ENCODE results near the gene EBF3.
A peak's percentile ranks its signal among the peaks of the same experiment; 100 is the strongest.

The EBF3 gene

DNA sequence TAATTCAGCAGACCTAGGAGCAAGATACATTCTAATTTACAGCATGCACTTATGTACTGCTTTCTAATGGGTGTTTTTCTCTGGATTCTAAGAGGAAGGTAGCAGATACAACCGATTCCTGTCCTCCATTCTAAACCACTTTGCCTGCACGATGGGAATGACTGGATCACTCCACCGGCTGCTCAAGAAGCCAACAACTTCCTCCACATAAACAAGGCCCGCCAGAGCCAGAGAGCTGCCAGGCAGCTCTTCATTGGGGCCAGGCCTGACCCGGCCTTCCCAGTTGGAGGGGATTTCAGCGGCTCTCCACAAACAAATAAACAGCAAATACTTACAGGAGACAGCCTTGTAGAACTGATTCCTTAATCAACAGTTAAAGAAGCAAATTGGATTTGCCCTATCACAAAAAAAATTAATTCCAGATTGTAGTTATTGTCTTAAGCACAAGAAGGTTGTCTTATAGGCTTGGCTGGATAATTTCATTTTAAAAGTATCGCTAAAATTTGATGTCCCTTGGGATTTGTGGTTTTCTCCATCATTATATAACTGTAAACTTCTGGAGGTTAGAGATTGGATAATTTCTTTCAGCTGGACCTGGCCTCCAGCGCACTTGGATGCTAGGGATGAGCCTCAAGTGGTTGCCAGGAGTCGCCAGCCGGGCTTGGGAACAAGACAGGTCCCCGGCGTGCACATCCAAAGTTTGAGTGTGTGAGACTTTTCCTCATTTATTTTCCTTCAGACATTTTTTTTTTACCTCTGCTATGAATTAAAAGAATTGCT, 20.9 kb downstream of the EBF3 start:
- Mint-ChIP-seq H3K9me3 (no peaks in the 10 kb centered on the region), H3K36me3 (no peaks in the 10 kb centered on the region), H3K27ac (no peak overlapping the region), H3K4me3 (no peak overlapping the region), H3K4me1 (no peaks in the 10 kb centered on the region)
- ATAC-seq (no peak), DNase-seq (ENCODE audit: low spot score in 2 of 2) (no peak)

DNA sequence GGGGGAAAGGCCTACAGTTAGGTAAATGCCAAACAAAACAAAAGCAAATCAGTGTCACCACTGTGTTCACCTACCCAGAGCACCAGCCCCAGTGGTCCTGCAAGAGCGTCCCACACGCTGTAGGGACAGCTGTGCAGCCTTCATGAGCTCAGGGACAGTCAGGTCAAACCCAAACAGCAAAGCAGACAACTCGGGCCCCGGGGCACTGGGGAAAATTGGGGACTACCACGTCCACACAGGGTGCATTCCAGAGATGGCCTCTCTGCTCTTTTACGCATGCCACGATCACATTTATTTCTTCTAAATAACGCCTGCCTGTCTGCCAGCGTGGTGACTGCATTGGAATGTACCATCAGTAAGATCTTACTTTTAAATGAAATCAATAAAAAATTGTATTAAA, 21.7 kb downstream of the EBF3 start:
- Mint-ChIP-seq H3K9me3 (no peaks in the 10 kb centered on the region), H3K27ac (no peak overlapping the region), H3K36me3 (no peaks in the 10 kb centered on the region), H3K4me1 (no peaks in the 10 kb centered on the region), H3K4me3 (no peak overlapping the region)
- ATAC-seq (no peak), DNase-seq (ENCODE audit: low spot score in 2 of 2) (no peak)

DNA sequence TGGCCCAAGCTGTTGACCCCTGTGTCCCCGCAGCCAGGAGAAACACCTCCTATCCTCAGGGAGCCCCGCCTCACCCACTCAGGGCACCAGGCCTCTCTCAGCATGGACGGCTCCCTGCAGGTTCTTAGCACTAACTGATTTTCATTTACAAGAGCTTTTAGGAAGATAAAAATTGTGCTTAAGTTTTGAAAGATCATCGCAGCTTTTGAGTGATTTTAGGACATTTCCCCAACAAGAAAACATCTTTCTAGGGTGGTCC, 22.1 kb downstream of the EBF3 start:
- Mint-ChIP-seq H3K4me3 (no peak overlapping the region), H3K4me1 (no peaks in the 10 kb centered on the region), H3K36me3 (no peaks in the 10 kb centered on the region), H3K27ac (no peak overlapping the region), H3K9me3 (no peaks in the 10 kb centered on the region)
- ATAC-seq (no peak), DNase-seq (ENCODE audit: low spot score in 2 of 2) (no peak)

DNA sequence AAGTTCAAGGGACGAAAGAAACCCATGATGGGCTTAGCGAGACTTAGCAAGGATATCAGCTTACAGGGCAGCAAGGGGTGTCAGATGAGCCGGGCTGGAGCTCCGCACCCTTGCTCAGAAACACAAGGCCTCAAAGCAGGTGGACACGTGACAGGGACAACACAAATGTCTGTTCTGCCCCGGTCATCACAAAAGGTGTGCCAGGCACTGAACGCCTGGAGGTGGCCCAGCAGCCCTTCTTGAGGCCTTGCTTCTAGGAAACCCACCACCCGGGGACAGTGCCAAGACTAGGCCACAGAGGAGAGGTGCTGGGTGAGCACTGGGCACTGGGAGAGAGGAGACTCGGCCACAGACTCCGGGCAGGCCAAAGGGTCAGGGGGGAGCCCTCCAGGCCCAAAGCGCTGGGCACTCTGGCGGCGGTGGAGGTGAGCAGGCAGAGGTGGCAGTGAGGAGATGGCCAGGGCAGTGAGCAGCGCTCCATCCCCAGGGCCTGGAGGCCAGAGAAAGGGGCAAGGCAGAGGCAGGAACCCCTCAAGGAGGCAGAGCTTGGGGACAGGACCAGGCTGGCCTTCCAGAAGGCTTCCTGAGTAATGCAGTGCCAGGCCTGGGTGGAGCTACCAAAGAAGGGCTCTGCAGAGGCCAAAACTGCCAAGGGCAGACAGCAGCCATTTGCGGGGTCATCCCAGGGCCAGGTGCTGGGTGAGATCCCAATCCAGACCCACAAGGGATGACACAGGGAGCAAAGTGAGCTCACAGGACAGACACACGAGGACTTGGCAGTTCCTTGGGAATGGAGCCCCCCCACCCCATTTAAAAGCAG, 22.7 kb downstream of the EBF3 start:
- no peaks in the 10 kb centered on the region for H3K36me3 Mint-ChIP-seq
- H3K9me3 Mint-ChIP-seq = no peaks in the 10 kb centered on the region
- H3K4me3 Mint-ChIP-seq = no peak overlapping the region
- no peaks in the 10 kb centered on the region for H3K4me1 Mint-ChIP-seq
- no peak for ATAC-seq
- no peak for DNase-seq (ENCODE audit: low spot score in 2 of 2)
- no peak overlapping the region for H3K27ac Mint-ChIP-seq

DNA sequence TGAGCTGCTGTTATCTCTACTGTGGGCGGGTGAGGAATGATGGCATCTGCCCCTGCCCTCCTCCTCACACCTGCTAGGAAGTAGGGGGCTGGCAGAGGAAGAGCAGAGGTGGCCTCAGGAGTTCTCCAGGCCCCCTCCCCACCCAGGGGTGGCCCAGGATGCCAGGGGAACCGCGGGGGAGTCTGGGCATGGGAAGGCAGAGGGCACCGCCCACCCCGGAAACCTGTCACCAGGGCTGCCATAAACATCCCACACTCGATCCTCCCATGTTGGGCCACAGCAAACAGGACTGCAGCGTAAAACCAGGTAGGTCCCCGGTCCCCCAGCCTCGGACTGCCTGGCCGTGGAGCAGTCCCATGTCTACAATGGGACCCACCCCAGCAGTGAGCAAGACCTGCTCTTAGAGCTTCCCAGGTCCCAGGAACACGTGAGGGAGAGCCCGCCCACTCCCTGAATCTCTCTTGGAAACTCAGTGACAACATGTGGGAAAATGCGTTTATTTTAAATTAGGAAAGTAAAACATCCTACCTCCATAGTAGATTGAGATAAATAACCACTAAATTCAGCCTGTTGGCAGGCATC, 23.4 kb downstream of the EBF3 start:
- Mint-ChIP-seq H3K4me1 (no peaks in the 10 kb centered on the region), H3K9me3 (no peaks in the 10 kb centered on the region), H3K4me3 (no peak overlapping the region), H3K27ac (no peak overlapping the region), H3K36me3 (no peaks in the 10 kb centered on the region)
- no peak for ATAC-seq
- no peak for DNase-seq (ENCODE audit: low spot score in 2 of 2)

DNA sequence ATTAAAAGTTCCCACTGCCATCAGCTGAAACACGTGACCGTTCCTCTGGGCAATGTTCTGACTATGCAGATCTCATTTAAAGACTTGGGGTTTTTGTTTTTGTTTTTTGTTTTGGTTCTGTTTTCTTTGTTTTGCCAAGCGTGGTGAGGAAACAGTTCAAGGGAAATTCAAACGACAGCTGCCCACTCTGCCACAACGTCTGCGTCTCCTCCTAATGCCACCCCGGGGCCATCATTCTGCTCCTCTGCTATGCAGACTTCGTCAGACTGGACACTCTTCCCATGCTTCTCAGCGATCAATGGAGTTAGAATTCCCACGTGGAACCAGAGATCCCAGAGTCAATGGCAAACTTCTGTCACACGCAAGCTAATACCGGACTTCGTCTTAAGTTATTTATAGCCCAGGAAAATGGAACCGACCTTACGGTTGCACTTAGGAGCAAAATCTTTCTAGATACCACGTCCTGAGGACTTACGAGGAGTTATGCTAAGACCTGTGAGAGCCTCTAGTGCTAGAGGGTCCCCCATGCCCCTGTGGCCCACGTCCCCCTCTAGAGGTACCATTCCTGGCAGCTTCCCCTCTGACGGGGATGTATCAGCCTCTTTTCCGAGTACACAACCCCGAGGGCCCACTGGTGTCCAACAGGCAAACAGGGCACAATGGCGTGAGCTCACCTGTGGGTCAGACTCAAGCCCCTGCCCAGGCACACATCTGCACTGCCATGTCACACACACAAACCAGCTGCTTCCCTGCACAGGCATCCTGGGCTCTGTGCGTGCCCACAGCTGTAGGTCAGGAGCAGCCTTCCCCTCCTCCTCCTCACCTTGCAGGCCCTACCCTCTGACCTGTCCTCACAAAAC, 24.4 kb downstream of the EBF3 start:
- no peak for ATAC-seq
- H3K4me3 Mint-ChIP-seq = no peak overlapping the region
- DNase-seq (ENCODE audit: low spot score in 2 of 2) = no peak
- no peaks in the 10 kb centered on the region for H3K9me3 Mint-ChIP-seq
- no peaks in the 10 kb centered on the region for H3K4me1 Mint-ChIP-seq
- no peak overlapping the region for H3K27ac Mint-ChIP-seq
- H3K36me3 Mint-ChIP-seq = no peaks in the 10 kb centered on the region

DNA sequence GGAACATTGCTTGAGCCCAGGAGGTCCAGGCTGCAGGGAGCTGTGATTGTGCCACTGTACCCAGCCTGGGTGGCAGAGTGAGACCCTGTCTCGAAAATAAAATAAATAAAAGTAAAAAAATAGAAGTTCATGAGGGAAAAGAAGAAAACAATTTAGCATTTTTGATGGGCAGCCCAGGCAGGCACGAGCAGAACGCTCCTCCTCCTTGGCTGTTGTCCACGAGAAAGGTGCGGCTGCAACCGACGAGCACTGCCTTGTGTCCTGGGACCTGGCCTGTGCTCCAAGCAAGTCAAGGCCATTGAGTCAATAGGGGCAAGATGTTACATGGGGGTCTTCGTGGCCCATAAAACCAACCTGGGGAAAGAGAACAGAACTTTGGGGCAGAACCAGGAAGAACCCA, 25.6 kb downstream of the EBF3 start:
- no peak for DNase-seq (ENCODE audit: low spot score in 2 of 2)
- Mint-ChIP-seq H3K9me3 (no peaks in the 10 kb centered on the region), H3K4me1 (no peaks in the 10 kb centered on the region), H3K27ac (no peak overlapping the region), H3K36me3 (no peaks in the 10 kb centered on the region), H3K4me3 (no peak overlapping the region)
- no peak for ATAC-seq

DNA sequence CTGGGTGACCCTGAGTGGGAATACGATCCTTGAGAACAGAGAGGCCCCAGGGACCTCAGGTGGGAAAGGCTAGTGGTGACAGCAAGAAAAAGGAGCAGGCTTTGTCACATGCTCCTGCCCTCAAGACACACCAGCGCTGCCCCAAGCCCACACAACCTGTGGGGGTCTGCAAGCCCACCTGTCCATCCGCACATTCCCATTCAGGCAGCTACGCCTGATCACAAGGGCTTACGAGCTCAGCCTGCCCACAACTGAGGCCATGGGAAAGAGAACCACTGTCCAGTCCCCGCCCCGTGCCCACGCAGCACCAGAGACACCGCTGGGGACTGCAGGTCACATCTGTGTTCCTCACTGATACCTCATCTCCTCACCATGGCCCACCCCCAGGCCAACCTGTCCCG, 26.7 kb downstream of the EBF3 start:
- no peaks in the 10 kb centered on the region for H3K9me3 Mint-ChIP-seq
- H3K4me3 Mint-ChIP-seq = no peak overlapping the region
- H3K27ac Mint-ChIP-seq = no peak overlapping the region
- DNase-seq (ENCODE audit: low spot score in 2 of 2) (no peak), ATAC-seq (no peak)
- H3K36me3 Mint-ChIP-seq = no peaks in the 10 kb centered on the region
- H3K4me1 Mint-ChIP-seq = no peaks in the 10 kb centered on the region

DNA sequence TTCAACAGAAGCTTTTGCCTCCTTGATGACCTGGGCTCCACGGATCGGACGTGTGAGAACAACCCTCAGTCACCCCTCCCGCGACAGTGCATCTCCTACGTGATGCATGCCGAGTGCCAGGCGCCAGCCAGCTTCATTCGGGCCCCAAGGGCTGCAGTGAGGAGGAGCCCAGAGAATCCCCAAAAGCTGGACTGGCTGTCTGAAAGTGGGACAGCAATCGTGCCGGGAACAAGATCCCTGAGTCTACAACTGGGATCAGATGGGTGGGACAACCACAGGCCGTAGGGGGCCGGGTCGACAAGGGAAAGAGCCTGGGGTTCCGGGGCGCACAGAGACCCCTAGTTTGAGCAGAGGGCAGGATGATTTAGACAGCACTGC, 27.2 kb downstream of the EBF3 start:
- Mint-ChIP-seq H3K9me3 (no peaks in the 10 kb centered on the region), H3K36me3 (no peaks in the 10 kb centered on the region), H3K27ac (no peak overlapping the region), H3K4me1 (no peaks in the 10 kb centered on the region), H3K4me3 (no peak overlapping the region)
- DNase-seq (ENCODE audit: low spot score in 2 of 2) (no peak), ATAC-seq (no peak)

DNA sequence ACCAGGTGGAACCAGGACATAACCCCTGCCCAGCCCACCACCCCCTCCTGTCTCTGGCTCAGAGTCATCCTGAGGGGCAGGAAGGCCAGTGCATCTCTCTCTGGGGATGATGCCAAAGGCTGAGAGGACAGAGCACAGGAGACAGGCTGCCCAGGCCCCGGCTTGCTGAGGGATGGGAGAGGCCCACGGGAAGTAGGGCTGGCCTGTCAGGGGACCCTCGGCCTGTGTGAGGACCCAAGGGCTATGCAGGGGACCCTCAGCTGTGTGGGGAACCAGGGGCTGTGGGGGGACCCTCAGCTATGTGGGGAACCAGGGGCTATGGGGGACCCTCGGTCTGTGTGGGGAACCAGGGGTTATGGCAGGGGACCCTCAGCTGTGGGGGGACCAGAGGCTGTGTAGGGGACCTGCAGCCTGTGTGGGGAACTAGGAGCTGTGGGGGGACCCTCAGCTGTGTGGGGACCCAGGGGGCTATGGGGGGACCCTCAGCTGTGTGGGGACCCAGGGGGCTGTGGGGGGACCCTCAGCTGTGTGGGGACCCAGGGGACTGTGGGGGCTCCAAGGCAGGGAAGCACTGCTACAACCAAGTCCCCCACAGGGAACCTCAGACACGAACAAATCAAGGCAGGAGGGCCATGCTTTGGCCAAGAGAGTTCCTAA, 27.7 kb downstream of the EBF3 start:
- ATAC-seq = no peak
- no peak for DNase-seq (ENCODE audit: low spot score in 2 of 2)
- H3K9me3 Mint-ChIP-seq = no peaks in the 10 kb centered on the region
- H3K4me3 Mint-ChIP-seq = no peak overlapping the region
- no peaks in the 10 kb centered on the region for H3K4me1 Mint-ChIP-seq
- no peak overlapping the region for H3K27ac Mint-ChIP-seq
- H3K36me3 Mint-ChIP-seq = no peaks in the 10 kb centered on the region

DNA sequence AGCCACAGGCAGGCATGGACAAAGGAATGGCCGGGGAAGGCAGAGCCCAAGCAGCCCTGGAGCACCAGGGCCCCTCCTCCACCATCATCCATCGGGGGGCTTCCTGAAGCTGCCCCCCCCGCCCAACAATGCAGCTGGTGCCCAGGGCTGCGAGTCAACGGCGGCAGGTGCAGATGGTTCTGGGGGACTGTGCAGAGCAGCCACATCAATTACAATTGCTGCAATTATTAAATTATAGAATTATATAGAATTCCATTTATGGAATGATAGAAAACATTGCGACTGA, 28.3 kb downstream of the EBF3 start:
- no peak for ATAC-seq
- no peaks in the 10 kb centered on the region for H3K36me3 Mint-ChIP-seq

DNA sequence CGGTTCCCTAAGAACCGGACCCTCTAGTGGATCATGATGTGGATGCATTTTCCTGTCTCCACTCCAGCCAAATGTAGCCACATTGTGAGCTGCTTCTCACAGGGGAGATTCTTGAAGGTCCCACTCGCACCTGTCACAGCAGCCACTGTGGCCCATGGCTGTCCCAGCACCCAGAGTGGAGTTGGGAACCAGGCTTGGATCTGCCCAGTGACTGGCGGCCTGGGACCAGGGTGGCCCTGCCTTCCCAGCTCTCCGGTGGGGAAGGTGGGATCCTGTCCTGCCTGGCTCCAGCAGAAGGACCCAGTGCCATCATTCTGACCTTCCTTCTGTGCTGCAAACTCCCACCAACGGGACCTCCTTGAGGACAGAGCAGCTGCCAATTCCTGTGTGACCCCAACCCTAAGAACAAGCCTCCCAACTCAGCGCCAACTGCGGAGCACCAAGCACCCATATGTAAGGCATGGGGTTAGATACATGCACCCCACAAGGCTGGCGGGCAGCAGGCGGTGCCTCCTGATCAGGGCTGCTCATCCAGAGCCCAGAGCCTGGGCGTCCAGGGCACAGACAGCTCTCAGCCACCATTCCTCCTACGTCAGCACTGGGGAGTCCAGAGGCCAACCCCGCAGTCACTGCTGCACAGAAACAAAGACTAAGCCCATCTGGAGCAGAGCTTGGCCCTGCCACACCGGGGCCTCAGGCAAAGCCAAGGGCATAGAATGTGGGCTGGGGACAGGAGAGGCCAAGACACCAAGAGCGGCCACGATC, 28.8 kb downstream of the EBF3 start:
- no peaks in the 10 kb centered on the region for H3K4me1 Mint-ChIP-seq
- no peaks in the 10 kb centered on the region for H3K9me3 Mint-ChIP-seq

More for the DNA sequence above, 28.3 kb downstream of the EBF3 start:
- Mint-ChIP-seq H3K4me3 (no peak overlapping the region), H3K4me1 (no peaks in the 10 kb centered on the region), H3K27ac (no peak overlapping the region), H3K9me3 (no peaks in the 10 kb centered on the region)
- no peak for DNase-seq (ENCODE audit: low spot score in 2 of 2)

DNA sequence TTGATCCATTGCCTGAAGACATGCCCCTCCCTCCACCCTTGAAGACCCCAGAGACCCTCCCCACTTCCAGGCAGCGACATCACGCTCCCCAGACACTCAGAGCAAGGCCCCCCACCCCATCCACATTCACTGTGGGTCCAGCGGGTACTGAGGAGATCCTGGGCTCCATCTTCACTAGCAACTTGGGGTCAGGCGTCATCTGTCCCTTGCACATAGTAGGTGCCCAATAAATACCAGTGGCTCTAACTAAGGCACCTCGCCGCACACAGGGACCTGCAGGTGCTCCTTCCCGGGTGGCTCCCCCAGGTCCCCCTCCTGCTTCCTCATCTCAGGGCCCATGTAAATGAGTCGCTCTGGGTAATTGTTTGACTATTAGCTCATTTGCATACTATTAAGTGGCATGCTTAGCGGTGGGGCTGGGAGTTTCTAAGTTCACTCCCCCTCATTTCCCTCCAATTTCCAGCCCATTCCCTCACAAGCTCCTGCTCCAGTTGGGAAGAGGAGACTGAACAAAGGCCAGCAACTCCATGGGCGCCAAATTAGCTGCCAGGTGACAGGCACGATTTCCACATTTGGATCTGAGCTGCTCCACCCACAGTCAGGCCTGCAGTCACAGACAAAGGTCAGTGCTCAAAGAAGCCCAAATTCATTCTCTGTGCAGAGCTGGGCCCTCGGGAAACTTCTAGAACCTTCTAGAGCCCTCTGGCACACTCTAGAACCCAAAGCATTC, 29.7 kb downstream of the EBF3 start:
- Mint-ChIP-seq H3K4me3 (no peak overlapping the region), H3K27ac (peak overlapping the region; percentile 29), H3K9me3 (no peaks in the 10 kb centered on the region), H3K36me3 (no peaks in the 10 kb centered on the region), H3K4me1 (no peaks in the 10 kb centered on the region)
- ATAC-seq (no peak), DNase-seq (ENCODE audit: low spot score in 2 of 2) (no peak)

More for the DNA sequence above, 28.8 kb downstream of the EBF3 start:
- DNase-seq (ENCODE audit: low spot score in 2 of 2) (no peak), ATAC-seq (no peak)
- Mint-ChIP-seq H3K4me3 (no peak overlapping the region), H3K36me3 (no peaks in the 10 kb centered on the region), H3K27ac (no peak overlapping the region)

DNA sequence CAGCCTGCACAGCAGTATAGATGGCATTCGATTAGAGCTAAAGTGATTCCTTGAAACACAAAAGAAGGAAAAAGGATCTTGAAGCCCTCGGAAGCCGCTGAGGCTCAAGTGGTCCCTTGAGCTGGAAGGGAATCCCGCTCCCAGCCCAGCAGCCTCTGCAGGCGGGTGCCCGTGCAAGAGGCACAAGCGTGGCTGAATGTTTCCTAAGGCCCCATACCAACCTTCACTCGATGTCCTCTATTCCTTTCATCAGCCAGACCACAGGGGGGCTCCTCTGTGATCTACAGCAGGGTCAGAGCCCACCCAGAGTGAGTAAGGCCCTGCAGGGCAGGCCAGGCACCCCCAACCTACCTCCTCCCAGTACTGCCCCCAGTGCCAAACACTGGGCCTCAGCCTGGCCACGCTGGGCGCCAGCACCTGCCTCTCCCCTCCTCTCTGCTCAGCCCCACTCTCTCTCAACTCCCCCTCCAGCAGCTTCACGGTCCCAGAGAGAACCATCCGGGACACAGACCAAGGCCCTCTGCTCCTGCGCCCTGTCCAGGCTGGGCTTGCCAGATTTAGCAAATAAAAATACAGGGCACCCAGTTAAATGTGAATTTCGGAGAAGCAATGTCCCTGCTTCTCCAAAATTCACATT, 30.5 kb downstream of the EBF3 start:
- Mint-ChIP-seq H3K4me1 (no peaks in the 10 kb centered on the region), H3K9me3 (no peaks in the 10 kb centered on the region), H3K4me3 (no peak overlapping the region), H3K36me3 (no peaks in the 10 kb centered on the region), H3K27ac (no peak overlapping the region)
- ATAC-seq = no peak
- DNase-seq (ENCODE audit: low spot score in 2 of 2) = no peak

Data from stimulated activated effector memory CD8-positive, alpha-beta T cell treated with anti-CD3 and anti-CD28 coated beads, Interleukin-12 subunit alpha, Interleukin-12 subunit beta, amount 100 ng/mL, for 72 hours (primary cell).